CD4-positive, alpha-beta memory T cell (primary cell): ENCODE data around the gene IFNA5. TPM values are rescaled to one million over a fixed set of nuclear protein-coding genes. Genes with fewer than 3 reads are reported as not detected.

Source experiments
- polyA plus RNA-seq, 2 donors: library from polyadenylated mRNA; unstranded; fragments of 300-500 nt; fragmentation: Illumina TruSeq; gene quantifications; one replicate each; pipeline ENCODE4 v1.2.3, GENCODE V29; 2021
- total RNA-seq, 2 experiments: library from RNA; stranded (reverse); gene quantifications; one replicate each; pipeline ENCODE4 v1.2.3, GENCODE V29; 2021

IFNA5 gene
- total and polyA plus RNA-seq, 4 experiments from 2014 or later = not detected

Other genes starting within 250 kb of the IFNA5 start
- not detected for gene IFNB1, start 227.4 kb downstream of the IFNA5 start, total RNA-seq
- under 1 TPM in 1 of 2 donors, not detected in 1; 0.40 TPM for gene IFNB1, start 227.4 kb downstream of the IFNA5 start, polyA plus RNA-seq
- gene IFNW1, start 163.5 kb downstream of the IFNA5 start, total RNA-seq = not detected
- not detected for gene IFNW1, start 163.5 kb downstream of the IFNA5 start, polyA plus RNA-seq
- not detected for gene IFNA21, start 138.7 kb downstream of the IFNA5 start, total RNA-seq
- not detected for gene IFNA21, start 138.7 kb downstream of the IFNA5 start, polyA plus RNA-seq
- not detected for gene IFNA4, start 117.7 kb downstream of the IFNA5 start, total RNA-seq
- not detected for gene IFNA4, start 117.7 kb downstream of the IFNA5 start, polyA plus RNA-seq
- gene IFNA7, start 103.1 kb downstream of the IFNA5 start, total RNA-seq = not detected
- not detected for gene IFNA7, start 103.1 kb downstream of the IFNA5 start, polyA plus RNA-seq
- gene IFNA10, start 98.2 kb downstream of the IFNA5 start, total RNA-seq = not detected
- not detected for gene IFNA10, start 98.2 kb downstream of the IFNA5 start, polyA plus RNA-seq
- gene IFNA16, start 88.0 kb downstream of the IFNA5 start, total RNA-seq = not detected
- gene IFNA16, start 88.0 kb downstream of the IFNA5 start, polyA plus RNA-seq = not detected
- not detected for gene IFNA17, start 77.1 kb downstream of the IFNA5 start, total RNA-seq
- gene IFNA17, start 77.1 kb downstream of the IFNA5 start, polyA plus RNA-seq = not detected
- gene IFNA14, start 65.3 kb downstream of the IFNA5 start, total RNA-seq = not detected
- gene IFNA14, start 65.3 kb downstream of the IFNA5 start, polyA plus RNA-seq = not detected
- 10 to 100 TPM; 38.7 to 40.1 TPM for gene KLHL9, start 30.1 kb upstream of the IFNA5 start, total RNA-seq
- 10 to 100 TPM; 14.3 to 18.1 TPM for gene KLHL9, start 30.1 kb upstream of the IFNA5 start, polyA plus RNA-seq
- not detected for gene IFNA6, start 45.6 kb upstream of the IFNA5 start, total RNA-seq
- gene IFNA6, start 45.6 kb upstream of the IFNA5 start, polyA plus RNA-seq = not detected
- not detected for gene IFNA13, start 62.7 kb upstream of the IFNA5 start, total RNA-seq
- not detected for gene IFNA13, start 62.7 kb upstream of the IFNA5 start, polyA plus RNA-seq
- gene IFNA2, start 80.1 kb upstream of the IFNA5 start, total RNA-seq = not detected
- not detected for gene IFNA2, start 80.1 kb upstream of the IFNA5 start, polyA plus RNA-seq
- gene IFNA8, start 103.8 kb upstream of the IFNA5 start, total RNA-seq = not detected
- not detected for gene IFNA8, start 103.8 kb upstream of the IFNA5 start, polyA plus RNA-seq
- not detected for gene IFNA1, start 135.1 kb upstream of the IFNA5 start, total RNA-seq
- not detected for gene IFNA1, start 135.1 kb upstream of the IFNA5 start, polyA plus RNA-seq
- not detected for gene IFNE, start 177.0 kb upstream of the IFNA5 start, total RNA-seq
- not detected for gene IFNE, start 177.0 kb upstream of the IFNA5 start, polyA plus RNA-seq